ENCODE data around the gene AFAP1.

DNA sequence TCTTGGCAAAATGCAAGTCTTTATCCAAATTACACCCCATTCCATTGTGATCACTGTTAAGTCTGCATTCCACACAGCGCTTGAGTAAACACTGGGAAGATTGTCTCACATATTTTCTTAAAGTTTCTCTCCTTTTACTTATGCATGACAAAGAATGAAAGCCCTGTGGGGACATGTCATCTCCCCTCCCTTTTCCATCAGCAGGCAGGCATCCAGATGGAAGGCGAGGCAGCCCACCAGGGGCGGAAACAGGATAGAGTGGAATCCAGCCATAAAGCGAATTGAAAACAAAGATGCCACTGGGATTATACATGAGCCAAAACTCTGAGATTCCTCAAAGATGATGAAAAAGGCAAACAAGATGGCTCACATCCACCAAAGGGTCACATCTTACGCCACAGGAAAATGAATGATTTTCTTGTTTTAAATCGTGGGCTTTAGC is 78.2 kb downstream of the AFAP1 start:
- TF ChIP-seq, protein P1, sequence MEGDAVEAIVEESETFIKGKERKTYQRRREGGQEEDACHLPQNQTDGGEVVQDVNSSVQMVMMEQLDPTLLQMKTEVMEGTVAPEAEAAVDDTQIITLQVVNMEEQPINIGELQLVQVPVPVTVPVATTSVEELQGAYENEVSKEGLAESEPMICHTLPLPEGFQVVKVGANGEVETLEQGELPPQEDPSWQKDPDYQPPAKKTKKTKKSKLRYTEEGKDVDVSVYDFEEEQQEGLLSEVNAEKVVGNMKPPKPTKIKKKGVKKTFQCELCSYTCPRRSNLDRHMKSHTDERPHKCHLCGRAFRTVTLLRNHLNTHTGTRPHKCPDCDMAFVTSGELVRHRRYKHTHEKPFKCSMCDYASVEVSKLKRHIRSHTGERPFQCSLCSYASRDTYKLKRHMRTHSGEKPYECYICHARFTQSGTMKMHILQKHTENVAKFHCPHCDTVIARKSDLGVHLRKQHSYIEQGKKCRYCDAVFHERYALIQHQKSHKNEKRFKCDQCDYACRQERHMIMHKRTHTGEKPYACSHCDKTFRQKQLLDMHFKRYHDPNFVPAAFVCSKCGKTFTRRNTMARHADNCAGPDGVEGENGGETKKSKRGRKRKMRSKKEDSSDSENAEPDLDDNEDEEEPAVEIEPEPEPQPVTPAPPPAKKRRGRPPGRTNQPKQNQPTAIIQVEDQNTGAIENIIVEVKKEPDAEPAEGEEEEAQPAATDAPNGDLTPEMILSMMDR (optimal IDR thresholded peaks at IDR 0.05 in 1 of 3, IDR thresholded peaks at IDR 0.05 in 1 of 3, conservative IDR thresholded peaks at IDR 0.05 in 1 of 3; ENCODE audit: extremely low read depth in 1 of 3, insufficient read depth in 2 of 3, low read length in 3 of 3): no peak
- no peak for TF ChIP-seq EZH2 (IDR thresholded peaks at IDR 0.05; ENCODE audit: low read length)
